Neutrophil (primary cell): ENCODE measurements around the gene PCDH18.
"Not testable (repeated sequence)": the region's sequence is repeated elsewhere in the genome, so short reads cannot be mapped to it uniquely, and the experiment has no call there.

Source experiments
- H3K27ac ChIP-seq: fragments of 200-600 bp; sonication (generic); 2 replicates; pipeline ENCODE4 v1.5.1; 2016; ENCODE audit warnings: mild to moderate bottlenecking, moderate library complexity
- H3K27me3 ChIP-seq: fragments of 200-600 bp; sonication (generic); 2 replicates; pipeline ENCODE4 v1.6.0; 2016; ENCODE audit warnings: mild to moderate bottlenecking
- H3K36me3 ChIP-seq: fragments of 200-600 bp; sonication (generic); 2 replicates; pipeline ENCODE4 v1.5.1; 2017
- H3K4me1 ChIP-seq, 2 experiments: fragments of 200-600 bp in 1 of 2; sonication (generic) in 1 of 2; 1 replicate in 1 of 2; 2 replicates in 1 of 2; pipeline versions ENCODE4 v1.5.1 to v1.6.1; 2013 to 2016; ENCODE audit warnings: low read depth in 1 of 2, low read length in 1 of 2, mild to moderate bottlenecking in 1 of 2, moderate library complexity in 1 of 2; ENCODE audit not compliant: control insufficient read depth in 1 of 2, insufficient read depth in 1 of 2
- H3K4me3 ChIP-seq, 2 experiments: fragments of 200-600 bp in 1 of 2; sonication (generic) in 1 of 2; 1 replicate in 1 of 2; 2 replicates in 1 of 2; pipeline ENCODE4 v1.5.1; 2013 to 2016; ENCODE audit warnings: low read depth in 1 of 2, low read length in 1 of 2, mild to moderate bottlenecking in 1 of 2, moderate library complexity in 1 of 2
- H3K9me3 ChIP-seq: fragments of 200-600 bp; sonication (generic); 2 replicates; pipeline ENCODE4 v1.5.1; 2016
- CTCF ChIP-seq: fragments of 200-600 bp; sonication (generic); IDR thresholded peaks from 2 replicates; pipeline ENCODE4 v1.5.1; 2016; ENCODE audit warnings: antibody characterized with exemption

PCDH18 gene

GRCh38 chr4:137502339-137503129, 29.8 kb downstream of the PCDH18 start:
- H3K27ac ChIP-seq = no peak overlapping the region
- no peak overlapping the region for H3K4me3 ChIP-seq
- H3K4me1 ChIP-seq = no peaks in the 10 kb centered on the region
- TF ChIP-seq CTCF = no peak
- no peaks in the 10 kb centered on the region for H3K9me3 ChIP-seq
- no peaks in the 10 kb centered on the region for H3K36me3 ChIP-seq
- H3K27me3 ChIP-seq = no peaks in the 10 kb centered on the region

GRCh38 chr4:137496267-137496666, 36.0 kb downstream of the PCDH18 start:
- not testable (repeated sequence) for H3K4me1 ChIP-seq, H3K36me3 ChIP-seq, H3K27me3 ChIP-seq, H3K27ac ChIP-seq, H3K9me3 ChIP-seq, H3K4me3 ChIP-seq

- Histone ChIP-seq H3K4me1 (no peaks in the 10 kb centered on the region), H3K27me3 (no peaks in the 10 kb centered on the region), H3K9me3 (no peaks in the 10 kb centered on the region), H3K4me3 (no peak overlapping the region), H3K27ac (no peak overlapping the region), H3K36me3 (no peaks in the 10 kb centered on the region)
- TF ChIP-seq CTCF = no peak
These were observed 36.7 kb downstream of the PCDH18 start for GRCh38 chr4:137495578-137495977.

GRCh38 chr4:137483313-137483959, 48.9 kb downstream of the PCDH18 start:
- not testable (repeated sequence) for H3K27ac ChIP-seq, H3K4me3 ChIP-seq, H3K4me1 ChIP-seq, H3K9me3 ChIP-seq, H3K27me3 ChIP-seq, H3K36me3 ChIP-seq

- H3K4me1 ChIP-seq, H3K27me3 ChIP-seq, H3K4me3 ChIP-seq: not testable (repeated sequence)
These were observed 52.6 kb downstream of the PCDH18 start for GRCh38 chr4:137479657-137480056.

GRCh38 chr4:137476345-137476744, 55.9 kb downstream of the PCDH18 start:
- H3K27ac ChIP-seq = no peak overlapping the region
- H3K36me3 ChIP-seq = no peaks in the 10 kb centered on the region
- no peak overlapping the region for H3K4me3 ChIP-seq
- no peaks in the 10 kb centered on the region for H3K27me3 ChIP-seq
- no peaks in the 10 kb centered on the region for H3K9me3 ChIP-seq
- H3K4me1 ChIP-seq = no peaks in the 10 kb centered on the region
- no peak for TF ChIP-seq CTCF

More at GRCh38 chr4:137479657-137480056, 52.6 kb downstream of the PCDH18 start:
- H3K27ac ChIP-seq, H3K36me3 ChIP-seq, H3K9me3 ChIP-seq: not testable (repeated sequence)

GRCh38 chr4:137474711-137475301, 57.5 kb downstream of the PCDH18 start:
- H3K4me3 ChIP-seq = no peak overlapping the region
- H3K27me3 ChIP-seq = no peaks in the 10 kb centered on the region
- no peaks in the 10 kb centered on the region for H3K4me1 ChIP-seq
- no peak for TF ChIP-seq CTCF
- no peaks in the 10 kb centered on the region for H3K36me3 ChIP-seq
- no peaks in the 10 kb centered on the region for H3K9me3 ChIP-seq
- H3K27ac ChIP-seq = no peak overlapping the region
